T-helper 2 cell treated with Interferon-gamma antibody and Interleukin-4, amounts not matched to agents 100 ng/mL and 5 ng/mL, for 36 hours (primary cell): ENCODE results near the gene SNAPIN. TPM values are rescaled to one million over a fixed set of nuclear protein-coding genes. Genes with fewer than 3 reads are reported as not detected.
"Not testable (repeated sequence)": the region's sequence is repeated elsewhere in the genome, so short reads cannot be mapped to it uniquely, and the experiment has no call there.

Experiments
- intact Hi-C: fragments of 100-400 bp; cut with micrococcal nuclease; formaldehyde crosslinking; loops from one replicate; pipeline ENCODE4 v1.15.1; 2023
- total RNA-seq: library from RNA; stranded (reverse); gene quantifications from 2 replicates; pipeline ENCODE4 v1.2.3, GENCODE V29; 2022

Gene SNAPIN
- total RNA-seq, 1 donor from 2014 or later = 38.2 TPM

GRCh38 chr1:153646672-153647345, 11.7 kb upstream of the SNAPIN start:
- intact Hi-C loops = no loop called here

- intact Hi-C loops = no loop called here
Measured at GRCh38 chr1:153647346-153647714, 11.2 kb upstream of the SNAPIN start.

GRCh38 chr1:153648000-153648643, 10.4 kb upstream of the SNAPIN start:
- intact Hi-C loops = no loop called here

- intact Hi-C loops = no loop called here
Measured at GRCh38 chr1:153649137-153649862, 9.2 kb upstream of the SNAPIN start.

GRCh38 chr1:153649863-153650235, 8.7 kb upstream of the SNAPIN start:
- intact Hi-C loops = no loop called here

- intact Hi-C loops = no loop called here
Measured at GRCh38 chr1:153651771-153652170, 6.7 kb upstream of the SNAPIN start.

- intact Hi-C loops = no loop called here
Measured at GRCh38 chr1:153652805-153653500, 5.5 kb upstream of the SNAPIN start.

GRCh38 chr1:153655333-153655732, 3.2 kb upstream of the SNAPIN start:
- intact Hi-C loops = no loop called here

GRCh38 chr1:153659175-153659534, 652 bp downstream of the SNAPIN start:
- intact Hi-C loops = no loop called here

- intact Hi-C loops = no loop called here
Measured at GRCh38 chr1:153659656-153660055, 1.2 kb downstream of the SNAPIN start.

GRCh38 chr1:153661111-153661708, 2.7 kb downstream of the SNAPIN start:
- intact Hi-C loops = no loop called here

GRCh38 chr1:153662269-153662668, 3.8 kb downstream of the SNAPIN start:
- intact Hi-C loops = no loop called here

GRCh38 chr1:153663211-153663610, 4.7 kb downstream of the SNAPIN start:
- intact Hi-C loops = no loop called here

GRCh38 chr1:153667439-153667838, 8.9 kb downstream of the SNAPIN start:
- intact Hi-C loops = no loop called here

GRCh38 chr1:153668672-153669071, 10.2 kb downstream of the SNAPIN start:
- intact Hi-C loops = not testable (repeated sequence)

- intact Hi-C loops = loop anchor here (2.0 to 10.0 kb wide), 4 partner anchors 105 to 658 kb away; partner anchors contain the start of genes ATP8B2, CREB3L4, RAB13 and SLC27A3
Measured at GRCh38 chr1:153669606-153670005, 11.1 kb downstream of the SNAPIN start.

- intact Hi-C loops = loop anchor here (2.0 to 10.0 kb wide), 4 partner anchors 104 to 657 kb away; partner anchors contain the start of genes ATP8B2, CREB3L4, RAB13 and SLC27A3
Measured at GRCh38 chr1:153670257-153670858, 11.9 kb downstream of the SNAPIN start.

- intact Hi-C loops = loop anchor here (1.0 to 10.0 kb wide), 8 partner anchors 13 to 656 kb away; partner anchors contain the start of genes ATP8B2, CHTOP, CREB3L4 and HAX1
Measured at GRCh38 chr1:153670859-153671627, 12.5 kb downstream of the SNAPIN start, which contains the start of gene ILF2. Gene ILF2 (minus strand): TSS chr1:153670993. CDS start chr1:153670922, 71 bp downstream.

- intact Hi-C loops = loop anchor here (1.0 to 10.0 kb wide), 8 partner anchors 13 to 656 kb away; partner anchors contain the start of genes ATP8B2, CHTOP, CREB3L4 and HAX1
Measured at GRCh38 chr1:153671628-153672353, 13.3 kb downstream of the SNAPIN start.
